GM12878 (cell line): Measurements from ENCODE around the gene RIMBP2. TPM values are rescaled to one million over a fixed set of nuclear protein-coding genes. Genes with fewer than 3 reads are reported as not detected.

ENCODE experiments used
- ATAC-seq: fragments of 200-7000 bp; cut with Tn5 transposase; 3 replicates; pipeline ENCODE4 v1.9.1; 2020; ENCODE audit warnings: mild to moderate bottlenecking, moderate library complexity
- BruUV-seq: library from RNA; stranded (reverse); fragments of 400-500 nt; replicated peaks from 2 replicates; lab custom pipeline; 2021; lab: Mats Ljungman, UMichigan
- CTCF ChIA-PET: fragments of 300-600 bp; sonication (Branson Sonifier 250); formaldehyde crosslinking; extraction: SDS; loops from one replicate; lab custom pipeline; 2021; ENCODE audit warnings: inconsistent platforms; lab: Yijun Ruan, JAX
- POLR2A ChIA-PET: fragments of 350-600 bp; formaldehyde crosslinking; extraction: SDS; loops from one replicate; lab custom pipeline; 2021; ENCODE audit warnings: inconsistent platforms; lab: Charles Lee
- RAD21 ChIA-PET: fragments of 300-600 bp; sonication (Branson Sonifier 250); formaldehyde crosslinking; loops from one replicate; lab custom pipeline; 2023; ENCODE audit warnings: antibody characterized with exemption; ENCODE audit not compliant: unreplicated experiment; lab: Charles Lee
- SMC1A ChIA-PET: fragments of 300-600 bp; sonication (Branson Sonifier 250); formaldehyde crosslinking; loops from one replicate; lab custom pipeline; 2023; ENCODE audit not compliant: unreplicated experiment, uncharacterized antibody; lab: Charles Lee
- DNase-seq: peaks from one replicate; pipeline ENCODE4 v3.0.0-alpha.2; 2011; ENCODE audit warnings: low read depth, low spot score
- FAIRE-seq: peaks from 3 replicates; lab custom pipeline; 2011; peaks lifted over from hg19 to GRCh38; lab: Jason Lieb, UNC
- H2AFZ ChIP-seq: 2 replicates; pipeline ENCODE4 v1.6.0; 2011; ENCODE audit warnings: low read depth, low read length, control low read depth; ENCODE audit not compliant: control insufficient read depth
- H3K27ac ChIP-seq: 2 replicates; pipeline ENCODE4 v1.5.1; 2011; ENCODE audit warnings: control low read depth; ENCODE audit not compliant: control insufficient read depth, insufficient read depth
- H3K27me3 ChIP-seq, 2 experiments: replicated peaks in 1 of 2; 2 replicates each; pipeline versions ENCODE4 v1.6.0 to v1.6.1; 2011; ENCODE audit warnings: low read length in 1 of 2; ENCODE audit not compliant: control insufficient read depth in 2 of 2, insufficient read depth in 2 of 2
- H3K36me3 ChIP-seq, 2 experiments: 2 replicates each; pipeline ENCODE4 v1.5.1; 2011; ENCODE audit warnings: low read length in 1 of 2; ENCODE audit not compliant: control insufficient read depth in 2 of 2, insufficient read depth in 2 of 2
- H3K4me1 ChIP-seq: 2 replicates; pipeline ENCODE4 v1.6.1; 2011; ENCODE audit warnings: mild to moderate bottlenecking, low read length, moderate library complexity, mixed read lengths; ENCODE audit not compliant: control insufficient read depth, insufficient read depth
- H3K4me2 ChIP-seq: 2 replicates; pipeline ENCODE4 v1.6.0; 2011; ENCODE audit warnings: control low read depth; ENCODE audit not compliant: control insufficient read depth, insufficient read depth
- H3K4me3 ChIP-seq: fragments of 200-600 bp; sonication (generic); 2 replicates; pipeline ENCODE4 v1.5.1; 2016
- H3K79me2 ChIP-seq: 2 replicates; pipeline ENCODE4 v1.6.0; 2011; ENCODE audit warnings: low read length; ENCODE audit not compliant: control insufficient read depth, insufficient read depth
- H3K9ac ChIP-seq: 2 replicates; pipeline ENCODE4 v1.8.0; 2011; ENCODE audit warnings: low read length, control low read depth, mixed read lengths; ENCODE audit not compliant: control insufficient read depth, insufficient read depth
- H3K9me3 ChIP-seq: replicated peaks from 3 replicates; pipeline ENCODE4 v1.5.1; 2011; ENCODE audit warnings: mild to moderate bottlenecking, low read length; ENCODE audit not compliant: control insufficient read depth, insufficient read depth
- H4K20me1 ChIP-seq: 2 replicates; pipeline ENCODE4 v1.6.0; 2011; ENCODE audit not compliant: control insufficient read depth, insufficient read depth
- ESRRA ChIP-seq: IDR thresholded peaks from 2 replicates; pipeline ENCODE4 v1.6.1; 2012; ENCODE audit warnings: mild to moderate bottlenecking, low read length, improper control_type of control experiment
- EZH2 ChIP-seq: IDR thresholded peaks from 2 replicates; pipeline ENCODE4 v1.6.1; 2012; ENCODE audit warnings: low read depth, mild to moderate bottlenecking, control low read depth, inconsistent platforms, low read length, borderline replicate concordance; ENCODE audit not compliant: control insufficient read depth
- FOXM1 ChIP-seq: IDR thresholded peaks from 2 replicates; pipeline ENCODE4 v1.6.1; 2012; ENCODE audit warnings: low read depth, mild to moderate bottlenecking, inconsistent platforms, low read length, moderate library complexity
- GABPA ChIP-seq: IDR thresholded peaks from 2 replicates; pipeline ENCODE4 v1.6.1; 2014; ENCODE audit warnings: antibody characterized with exemption, low read depth, mild to moderate bottlenecking, inconsistent platforms
- HSF1 ChIP-seq: fragments of 150-350 bp; IDR thresholded peaks from 2 replicates; pipeline ENCODE4 v1.6.1; 2014; ENCODE audit warnings: mild to moderate bottlenecking, low read depth, low read length
- MEF2B ChIP-seq: fragments of 450-650 bp; IDR thresholded peaks from 2 replicates; pipeline ENCODE4 v1.6.1; 2018; ENCODE audit warnings: mild to moderate bottlenecking, moderate library complexity; ENCODE audit not compliant: partially characterized antibody, poor library complexity, severe bottlenecking
- NFXL1 ChIP-seq: fragments of 450-650 bp; IDR thresholded peaks from 2 replicates; pipeline ENCODE4 v1.6.1; 2017; ENCODE audit warnings: antibody characterized with exemption, mild to moderate bottlenecking, borderline replicate concordance
- PAX8 ChIP-seq: fragments of 450-650 bp; IDR thresholded peaks from 2 replicates; pipeline ENCODE4 v1.6.1; 2017; ENCODE audit warnings: mild to moderate bottlenecking, moderate library complexity
- POU2F2 ChIP-seq: IDR thresholded peaks from 3 replicates; pipeline ENCODE4 v1.6.1; 2011; ENCODE audit warnings: low read depth, mild to moderate bottlenecking, low read length, borderline replicate concordance
- STAT3 ChIP-seq: IDR thresholded peaks from 2 replicates; pipeline ENCODE4 v1.6.1; 2011; ENCODE audit warnings: low read depth, low read length, improper control_type of control experiment
- TAF1 ChIP-seq: IDR thresholded peaks from 2 replicates; pipeline ENCODE4 v1.6.1; 2011; ENCODE audit warnings: mild to moderate bottlenecking, low read depth, low read length, borderline replicate concordance
- USF2 ChIP-seq: IDR thresholded peaks from 2 replicates; pipeline ENCODE4 v1.6.1; 2011; ENCODE audit warnings: low read depth, low read length, improper control_type of control experiment, borderline replicate concordance
- WRNIP1 ChIP-seq: IDR thresholded peaks from 2 replicates; pipeline ENCODE4 v1.6.1; 2011; ENCODE audit warnings: low read depth, low read length, improper control_type of control experiment, borderline replicate concordance
- WGBS: methylation state at CpG from one replicate; pipeline ENCODE4 v1.1.6; 2016; ENCODE audit warnings: low lambda C conversion rate; ENCODE audit not compliant: insufficient replicate concordance, insufficient coverage; ENCODE audit errors: missing lambda C conversion rate; 5-methylcytosine and 5-hydroxymethylcytosine counted together
- in situ Hi-C: fragments of 300-500 bp; cut with MboI; formaldehyde crosslinking; loops from 9 replicates; pipeline ENCODE4 v1.14.3; 2018; ENCODE audit warnings: mixed read lengths
- intact Hi-C: fragments of 100-400 bp; cut with micrococcal nuclease; formaldehyde crosslinking; loops from one replicate; pipeline ENCODE4 v1.14.2; 2022; ENCODE audit not compliant: unreplicated experiment
- polyA plus RNA-seq, 11 experiments: library from polyadenylated mRNA; depleted of rRNA in 4 of 11; unstranded in 6 of 11; stranded (reverse) in 5 of 11; fragments of >200 nt; fragmentation: Nextera tagmentation in 4 of 11; fragmentation: Illumina TruSeq in 1 of 11; extraction: Ambion mirVana in 4 of 11; extraction: Trizol in 1 of 11; gene quantifications; 1 replicate in 1 of 11; 2 replicates in 10 of 11; pipeline versions ENCODE4 v1.2.1 to v1.2.3, GENCODE V29; 2011 to 2016; ENCODE audit warnings: inconsistent platforms in 2 of 11, missing spikeins in 2 of 11, low read depth in 1 of 11
- total RNA-seq, 4 experiments: library from RNA; depleted of rRNA in 3 of 4; stranded (reverse); fragments of >200 nt in 3 of 4; fragmentation: Illumina TruSeq in 1 of 4; extraction: Trizol in 1 of 4; gene quantifications; 2 replicates each; pipeline versions ENCODE4 v1.2.1 to v1.2.3, GENCODE V29; 2013 to 2021

Gene RIMBP2
- total and polyA plus RNA-seq, 10 of the 15 experiments (the other 5 are each of a cell fraction or from before 2014, with no cell fraction given) = 0.04 to 2.9 (median 0.07) TPM; not detected in 1

GRCh38 chr12:130601327-130601726 lies 114.8 kb downstream of the RIMBP2 start:
- BruUV-seq = no TSS peak
- Histone ChIP-seq H3K4me3 (no peak overlapping the region), H3K79me2 (no peaks in the 10 kb centered on the region), H4K20me1 (no peaks in the 10 kb centered on the region), H3K27me3 (no peaks in the 10 kb centered on the region), H3K4me1 (no peaks in the 10 kb centered on the region), H2AFZ (no peak overlapping the region), H3K9ac (no peak overlapping the region), H3K9me3 (no peaks in the 10 kb centered on the region; the same call in 2 of the 3 replicates), H3K4me2 (no peak overlapping the region), H3K27ac (no peak overlapping the region), H3K36me3 (no peaks in the 10 kb centered on the region)
- RAD21 ChIA-PET = interaction anchor here (0.7 kb wide), 1 partner anchor 23 kb away, joined by 4 read pairs; no protein-coding TSS in a partner anchor
- in situ Hi-C loops = no loop called here
- SMC1A ChIA-PET = no interaction called here
- POLR2A ChIA-PET = no interaction called here
- ATAC-seq (no peak), DNase-seq (no peak), FAIRE-seq (no peak)
- CTCF ChIA-PET = no interaction called here
- intact Hi-C loops = no loop called here
- no peak for TF ChIP-seq PAX8
- TF ChIP-seq WRNIP1 = no peak
- no peak for TF ChIP-seq STAT3
- no peak for TF ChIP-seq TAF1
- no peak for TF ChIP-seq USF2
- TF ChIP-seq MEF2B = no peak
- 38% methylated on average over 1 of the region's 1 CpG for WGBS

- no peaks in the 10 kb centered on the region for H3K36me3 ChIP-seq
- no peaks in the 10 kb centered on the region for H4K20me1 ChIP-seq
- no peak overlapping the region for H3K27ac ChIP-seq
- H2AFZ ChIP-seq = no peak overlapping the region
- ATAC-seq (no peak), DNase-seq (no peak), FAIRE-seq (no peak)
- H3K4me2 ChIP-seq = no peak overlapping the region
- no peaks in the 10 kb centered on the region for H3K79me2 ChIP-seq
- POLR2A ChIA-PET = no interaction called here
- in situ Hi-C loops (no loop called here), intact Hi-C loops (no loop called here)
- no peak overlapping the region for H3K9ac ChIP-seq
- BruUV-seq = no TSS peak
- H3K4me1 ChIP-seq = no peaks in the 10 kb centered on the region
- SMC1A ChIA-PET = no interaction called here
- CTCF ChIA-PET = no interaction called here
- no peaks in the 10 kb centered on the region; the same call in 2 of the 3 replicates for H3K9me3 ChIP-seq
- H3K4me3 ChIP-seq = no peak overlapping the region
- H3K27me3 ChIP-seq = no peaks in the 10 kb centered on the region
- RAD21 ChIA-PET = no interaction called here
- TF ChIP-seq FOXM1 (no peak), EZH2 (no peak), POU2F2 (no peak), GABPA (no peak), WRNIP1 (no peak), ESRRA (no peak), NFXL1 (no peak), HSF1 (no peak)
- 29% methylated on average over 9 of the region's 9 CpGs for WGBS
Measured at GRCh38 chr12:130596241-130596640, 119.9 kb downstream of the RIMBP2 start.
